ENCODE results near the gene AOAH. TPM values are rescaled to one million over a fixed set of nuclear protein-coding genes. Genes with fewer than 3 reads are reported as not detected.

Gene AOAH
- total and polyA plus RNA-seq, 2 of the 4 experiments (the other 2 are of a cell fraction): not detected

DNA sequence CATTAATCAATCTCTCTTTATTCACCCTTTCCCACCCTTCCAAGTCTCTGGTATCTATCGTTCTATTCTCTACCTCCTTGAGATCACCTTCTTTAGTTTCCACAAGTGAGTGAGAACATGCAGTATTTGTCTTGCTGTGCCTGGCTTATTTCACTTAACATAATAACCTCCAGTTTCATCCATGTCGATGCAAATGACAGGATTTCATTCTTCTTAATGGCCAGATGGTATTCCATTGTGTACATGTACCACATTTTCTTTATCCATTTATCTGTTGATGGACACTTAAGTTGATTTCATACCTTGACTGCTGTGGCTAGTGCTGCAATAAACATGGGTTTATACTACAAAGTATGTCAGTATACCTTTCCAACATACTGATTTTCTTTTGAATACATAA, 3.8 kb upstream of the AOAH start:
- Histone ChIP-seq H4K91ac (ENCODE audit: insufficient read depth, low read depth, low read length) (no peak overlapping the region), H3K27ac (ENCODE audit: insufficient read depth, low read length) (no peak overlapping the region), H3K4me3 (ENCODE audit: insufficient read depth, low read depth, low read length) (no peak overlapping the region), H3K4ac (ENCODE audit: low read depth, low read length) (no peak overlapping the region), H3K23ac (ENCODE audit: low read depth, low read length) (no peak overlapping the region), H4K20me1 (ENCODE audit: insufficient read depth, low read length) (no peaks in the 10 kb centered on the region), H3K9me3 (ENCODE audit: control insufficient read depth, insufficient read depth, low read length) (no peaks in the 10 kb centered on the region), H2AK9ac (replicated peaks; ENCODE audit: low read depth, low read length, poor library complexity) (no peak overlapping the region), H3K18ac (ENCODE audit: low read depth, low read length) (no peak overlapping the region), H2AK5ac (ENCODE audit: low read depth, low read length) (no peak overlapping the region), H2BK15ac (ENCODE audit: low read depth, low read length) (no peak overlapping the region), H3K9ac (ENCODE audit: low read depth, low read length) (no peak overlapping the region), H3K4me1 (ENCODE audit: control insufficient read depth, insufficient read depth, low read length) (no peaks in the 10 kb centered on the region), H2AFZ (replicated peaks; ENCODE audit: low read length, poor library complexity) (no peak overlapping the region), H3K27me3 (ENCODE audit: control insufficient read depth, insufficient read depth, low read length) (no peaks in the 10 kb centered on the region), H3K79me1 (ENCODE audit: low read depth in 1 of 2, low read length in 2 of 2) (no peaks in the 10 kb centered on the region), H3K4me2 (ENCODE audit: low read depth, low read length) (no peak overlapping the region), H3K56ac (ENCODE audit: extremely low read depth, insufficient read depth, low read length) (no peak overlapping the region), H3K9me1 (ENCODE audit: insufficient read depth, low read length) (no peaks in the 10 kb centered on the region), H4K8ac (ENCODE audit: low read depth in 2 of 2, low read length in 2 of 2) (no peak overlapping the region), H4K5ac (ENCODE audit: low read depth, low read length) (no peak overlapping the region), H2BK5ac (ENCODE audit: low read depth, low read length, poor library complexity, severe bottlenecking) (no peak overlapping the region), H2BK20ac (ENCODE audit: low read depth, low read length) (no peak overlapping the region), H3K14ac (replicated peaks; ENCODE audit: low read depth, low read length) (no peak overlapping the region), H2BK120ac (ENCODE audit: low read depth, low read length) (no peak overlapping the region), H3K36me3 (ENCODE audit: control insufficient read depth, insufficient read depth, low read length) (no peaks in the 10 kb centered on the region)
- dilution Hi-C loops (cut with HindIII; ENCODE audit: low sequenced_read_pairs, unreplicated experiment) (no loop called here), intact Hi-C loops (cut with micrococcal nuclease) (no loop called here), in situ Hi-C loops (cut with MboI; ENCODE audit: low sequenced_read_pairs) (no loop called here)
- no CpG with 5 or more reads among the region's 2 CpGs for WGBS, 2 experiments (ENCODE audit: extremely low coverage in 2 of 2, insufficient read length in 1 of 2)
- ChIA-PET CTCF (interaction anchor here (0.6 kb wide), 1 partner anchor 1641 kb away, joined by 3 read pairs; no protein-coding TSS in a partner anchor), POLR2A (ENCODE audit: unreplicated experiment) (no interaction called here)
- no TSS peak for BruUV-seq (replicated peaks)
- TF ChIP-seq, protein P1, sequence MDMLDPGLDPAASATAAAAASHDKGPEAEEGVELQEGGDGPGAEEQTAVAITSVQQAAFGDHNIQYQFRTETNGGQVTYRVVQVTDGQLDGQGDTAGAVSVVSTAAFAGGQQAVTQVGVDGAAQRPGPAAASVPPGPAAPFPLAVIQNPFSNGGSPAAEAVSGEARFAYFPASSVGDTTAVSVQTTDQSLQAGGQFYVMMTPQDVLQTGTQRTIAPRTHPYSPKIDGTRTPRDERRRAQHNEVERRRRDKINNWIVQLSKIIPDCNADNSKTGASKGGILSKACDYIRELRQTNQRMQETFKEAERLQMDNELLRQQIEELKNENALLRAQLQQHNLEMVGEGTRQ (IDR thresholded peaks at IDR 0.05; ENCODE audit: low read depth, low read length): no peak
- TF ChIP-seq MAFK (IDR thresholded peaks at IDR 0.05; ENCODE audit: low read depth, low read length): no peak
- no peak for TF ChIP-seq MAZ (IDR thresholded peaks at IDR 0.05; ENCODE audit: borderline replicate concordance, low read depth, low read length)
- no peak for TF ChIP-seq RCOR1 (IDR thresholded peaks at IDR 0.05; ENCODE audit: insufficient replicate concordance, low read length)
- TF ChIP-seq NFE2L2 (IDR thresholded peaks at IDR 0.05; ENCODE audit: low read depth, low read length): no peak
- TF ChIP-seq, protein P2, sequence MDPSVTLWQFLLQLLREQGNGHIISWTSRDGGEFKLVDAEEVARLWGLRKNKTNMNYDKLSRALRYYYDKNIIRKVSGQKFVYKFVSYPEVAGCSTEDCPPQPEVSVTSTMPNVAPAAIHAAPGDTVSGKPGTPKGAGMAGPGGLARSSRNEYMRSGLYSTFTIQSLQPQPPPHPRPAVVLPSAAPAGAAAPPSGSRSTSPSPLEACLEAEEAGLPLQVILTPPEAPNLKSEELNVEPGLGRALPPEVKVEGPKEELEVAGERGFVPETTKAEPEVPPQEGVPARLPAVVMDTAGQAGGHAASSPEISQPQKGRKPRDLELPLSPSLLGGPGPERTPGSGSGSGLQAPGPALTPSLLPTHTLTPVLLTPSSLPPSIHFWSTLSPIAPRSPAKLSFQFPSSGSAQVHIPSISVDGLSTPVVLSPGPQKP (IDR thresholded peaks at IDR 0.05; ENCODE audit: borderline replicate concordance, low read depth, low read length): no peak
- no peak for TF ChIP-seq MXI1 (IDR thresholded peaks at IDR 0.05; ENCODE audit: borderline replicate concordance, low read depth, low read length)
- TF ChIP-seq, protein P3, sequence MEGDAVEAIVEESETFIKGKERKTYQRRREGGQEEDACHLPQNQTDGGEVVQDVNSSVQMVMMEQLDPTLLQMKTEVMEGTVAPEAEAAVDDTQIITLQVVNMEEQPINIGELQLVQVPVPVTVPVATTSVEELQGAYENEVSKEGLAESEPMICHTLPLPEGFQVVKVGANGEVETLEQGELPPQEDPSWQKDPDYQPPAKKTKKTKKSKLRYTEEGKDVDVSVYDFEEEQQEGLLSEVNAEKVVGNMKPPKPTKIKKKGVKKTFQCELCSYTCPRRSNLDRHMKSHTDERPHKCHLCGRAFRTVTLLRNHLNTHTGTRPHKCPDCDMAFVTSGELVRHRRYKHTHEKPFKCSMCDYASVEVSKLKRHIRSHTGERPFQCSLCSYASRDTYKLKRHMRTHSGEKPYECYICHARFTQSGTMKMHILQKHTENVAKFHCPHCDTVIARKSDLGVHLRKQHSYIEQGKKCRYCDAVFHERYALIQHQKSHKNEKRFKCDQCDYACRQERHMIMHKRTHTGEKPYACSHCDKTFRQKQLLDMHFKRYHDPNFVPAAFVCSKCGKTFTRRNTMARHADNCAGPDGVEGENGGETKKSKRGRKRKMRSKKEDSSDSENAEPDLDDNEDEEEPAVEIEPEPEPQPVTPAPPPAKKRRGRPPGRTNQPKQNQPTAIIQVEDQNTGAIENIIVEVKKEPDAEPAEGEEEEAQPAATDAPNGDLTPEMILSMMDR (conservative IDR thresholded peaks at IDR 0.05; ENCODE audit: low read depth, low read length): no peak
- no peak for TF ChIP-seq POLR2A (IDR thresholded peaks at IDR 0.05; ENCODE audit: low read depth, low read length)
- TF ChIP-seq FOS (IDR thresholded peaks at IDR 0.05; ENCODE audit: low read depth, low read length): no peak
- TF ChIP-seq SMC3 (IDR thresholded peaks at IDR 0.05; ENCODE audit: low read depth, low read length): no peak
- TF ChIP-seq BHLHE40 (IDR thresholded peaks at IDR 0.05; ENCODE audit: low read depth, low read length): no peak
- no peak for TF ChIP-seq CEBPB (IDR thresholded peaks at IDR 0.05; ENCODE audit: low read depth, low read length)
- TF ChIP-seq RFX5 (IDR thresholded peaks at IDR 0.05; ENCODE audit: low read depth, low read length): no peak
- no peak for TF ChIP-seq CHD1 (IDR thresholded peaks at IDR 0.05; ENCODE audit: low read depth, low read length)
- no peak for TF ChIP-seq RAD21 (IDR thresholded peaks at IDR 0.05; ENCODE audit: low read length)
- DNase-seq (no peak), ATAC-seq (ENCODE audit: low read depth) (no peak)

Data from IMR-90 (cell line).